SK-N-MC (cell line): ENCODE data around the gene SMIM23.

Experiments used
- EZH2 ChIP-seq: fragments of 200-600 bp; sonication (generic); IDR thresholded peaks from one replicate; pipeline ENCODE4 v1.6.1; 2017; ENCODE audit warnings: antibody characterized with exemption
- POLR2AphosphoS5 ChIP-seq: IDR thresholded peaks from 2 replicates; pipeline ENCODE4 v1.6.1; 2012; ENCODE audit warnings: mild to moderate bottlenecking, low read depth, low read length, borderline replicate concordance

GRCh38 chr5:171757853-171758535 is 27.6 kb upstream of the SMIM23 start:
- no peak for TF ChIP-seq EZH2
- no peak for TF ChIP-seq POLR2AphosphoS5
